ENCODE measurements around the gene LAPTM5. TPM values are rescaled to one million over a fixed set of nuclear protein-coding genes. Genes with fewer than 3 reads are reported as not detected.

Gene LAPTM5
- total RNA-seq, 1 experiment from 2014 or later, result 0.15 TPM

GRCh38 chr1:30694280-30695175 lies 63.0 kb downstream of the LAPTM5 start:
- Histone ChIP-seq H3K14ac (ENCODE audit: insufficient read depth, low read length) (no peak overlapping the region), H3K79me2 (ENCODE audit: insufficient read depth, low read length) (no peaks in the 10 kb centered on the region), H3K27me3 (ENCODE audit: insufficient read depth, low read length) (no peaks in the 10 kb centered on the region), H3K4me2 (ENCODE audit: insufficient read depth, insufficient read length, low read length) (no peak overlapping the region), H2AFZ (ENCODE audit: low read length) (no peak overlapping the region), H2BK120ac (ENCODE audit: low read depth, low read length, poor library complexity, severe bottlenecking) (no peak overlapping the region), H4K20me1 (ENCODE audit: control insufficient read depth, insufficient read depth, insufficient read length) (no peaks in the 10 kb centered on the region), H3K56ac (ENCODE audit: insufficient read length, low read depth, low read length) (no peak overlapping the region), H4K5ac (ENCODE audit: insufficient read length, low read depth, low read length) (no peak overlapping the region), H3K9ac (ENCODE audit: extremely low read depth, insufficient read length, low read length) (no peak overlapping the region), H2BK12ac (ENCODE audit: insufficient read length, low read depth, low read length) (no peak overlapping the region), H3K9me3 (ENCODE audit: control insufficient read depth, low read depth, low read length) (no peaks in the 10 kb centered on the region), H4K8ac (replicated peaks; ENCODE audit: insufficient read length, low read depth, low read length) (no peak overlapping the region), H3K23me2 (ENCODE audit: insufficient read length, low read depth, low read length, poor library complexity, severe bottlenecking) (no peaks in the 10 kb centered on the region), H2BK5ac (ENCODE audit: insufficient read length, low read length) (no peak overlapping the region), H3K18ac (ENCODE audit: insufficient read length, low read depth, low read length) (no peak overlapping the region), H2AK5ac (ENCODE audit: insufficient read length, low read length) (no peak overlapping the region), H4K91ac (ENCODE audit: insufficient read length, low read depth, low read length) (no peak overlapping the region), H2BK20ac (ENCODE audit: low read depth, low read length, poor library complexity, severe bottlenecking) (no peak overlapping the region), H2BK15ac (ENCODE audit: low read depth, low read length) (no peak overlapping the region), H3T11ph (ENCODE audit: low read length) (no peak overlapping the region), H3K27ac (ENCODE audit: insufficient read length, low read depth, low read length) (no peak overlapping the region), H3K4ac (ENCODE audit: low read depth, low read length) (no peak overlapping the region), H3K79me1 (ENCODE audit: insufficient read depth, low read depth, low read length, poor library complexity, severe bottlenecking) (no peaks in the 10 kb centered on the region), H3K4me1 (ENCODE audit: insufficient read depth, low read length) (peaks cover 11% of the 10 kb centered on the region; the same call in 1 of the 2 replicates), H3K23ac (ENCODE audit: insufficient read length, low read depth, low read length) (no peak overlapping the region)
- Mint-ChIP-seq H3K27me3 (ENCODE audit: low read depth) (peaks cover 3% of the 10 kb centered on the region; the same call in 1 of the 2 replicates), H3K36me3 (ENCODE audit: insufficient read depth in 1 of 3, low read depth in 3 of 3) (no peaks in the 10 kb centered on the region), H3K9me3 (no peaks in the 10 kb centered on the region), H3K27ac (no peak overlapping the region; a peak in 1 of 7 replicates), H3K4me1 (peaks cover 14 to 41% of the 10 kb centered on the region in 2 experiments), H3K4me3 (no peak overlapping the region)
- DNase-seq, result no peak
- no peak for TF ChIP-seq CTCF (conservative IDR thresholded peaks at IDR 0.05)
- no CpG with 5 or more reads among the region's 8 CpGs for WGBS (ENCODE audit: extremely low coverage, insufficient read length, low lambda C conversion rate)
